ENCODE data around the gene ANKRD10. TPM values are rescaled to one million over a fixed set of nuclear protein-coding genes. Genes with fewer than 3 reads are reported as not detected.

The ANKRD10 gene
- total and polyA plus RNA-seq, 2 donors from 2014 or later = 64.9 to 159 TPM

DNA sequence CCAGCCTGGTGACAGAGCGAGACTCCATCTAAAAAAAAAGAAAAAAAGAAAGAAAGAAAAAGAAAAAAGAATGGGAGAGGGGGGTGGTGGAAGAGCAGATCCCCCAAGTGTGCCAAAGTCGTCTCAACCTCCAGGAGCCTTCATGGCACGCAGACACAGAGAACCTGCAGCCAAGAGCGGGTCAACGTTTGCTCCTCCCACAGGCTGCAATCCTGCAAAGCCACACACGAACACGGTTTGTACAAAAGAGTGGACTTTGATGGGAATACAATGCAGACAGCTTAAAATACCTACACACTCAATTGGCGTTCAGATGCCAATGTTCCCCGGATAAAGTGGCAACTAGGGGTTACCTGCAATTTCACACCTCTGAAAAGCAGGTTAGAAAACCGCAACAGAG is 29.4 kb downstream of the ANKRD10 start:
- peaks cover 0 to 15% (median 0%) of the 10 kb centered on the region in 3 donors for H3K4me1 ChIP-seq (ENCODE audit: control insufficient read depth in 2 of 3, insufficient read depth in 2 of 3, low read depth in 1 of 3, low read length in 3 of 3)
- no peaks in the 10 kb centered on the region for H3K36me3 ChIP-seq (ENCODE audit: control insufficient read depth in 2 of 3, insufficient read depth in 3 of 3, low read length in 3 of 3)
- FAIRE-seq (no peak), DNase-seq (no peak)
- H3K9me3 ChIP-seq (ENCODE audit: control insufficient read depth in 2 of 3, insufficient read depth in 1 of 3, low read length in 3 of 3) = no peaks in the 10 kb centered on the region
- TF ChIP-seq, protein P1, sequence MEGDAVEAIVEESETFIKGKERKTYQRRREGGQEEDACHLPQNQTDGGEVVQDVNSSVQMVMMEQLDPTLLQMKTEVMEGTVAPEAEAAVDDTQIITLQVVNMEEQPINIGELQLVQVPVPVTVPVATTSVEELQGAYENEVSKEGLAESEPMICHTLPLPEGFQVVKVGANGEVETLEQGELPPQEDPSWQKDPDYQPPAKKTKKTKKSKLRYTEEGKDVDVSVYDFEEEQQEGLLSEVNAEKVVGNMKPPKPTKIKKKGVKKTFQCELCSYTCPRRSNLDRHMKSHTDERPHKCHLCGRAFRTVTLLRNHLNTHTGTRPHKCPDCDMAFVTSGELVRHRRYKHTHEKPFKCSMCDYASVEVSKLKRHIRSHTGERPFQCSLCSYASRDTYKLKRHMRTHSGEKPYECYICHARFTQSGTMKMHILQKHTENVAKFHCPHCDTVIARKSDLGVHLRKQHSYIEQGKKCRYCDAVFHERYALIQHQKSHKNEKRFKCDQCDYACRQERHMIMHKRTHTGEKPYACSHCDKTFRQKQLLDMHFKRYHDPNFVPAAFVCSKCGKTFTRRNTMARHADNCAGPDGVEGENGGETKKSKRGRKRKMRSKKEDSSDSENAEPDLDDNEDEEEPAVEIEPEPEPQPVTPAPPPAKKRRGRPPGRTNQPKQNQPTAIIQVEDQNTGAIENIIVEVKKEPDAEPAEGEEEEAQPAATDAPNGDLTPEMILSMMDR (IDR thresholded peaks at IDR 0.05; ENCODE audit: borderline replicate concordance, extremely low read depth, insufficient read depth) = no peak
- H3K27me3 ChIP-seq (ENCODE audit: control insufficient read depth, insufficient read depth, low read length) = no peaks in the 10 kb centered on the region
- intact Hi-C loops (cut with DNase I) = no loop called here
- H3K27ac ChIP-seq (ENCODE audit: low read depth in 2 of 2, low read length in 2 of 2) = no peak overlapping the region
- H3K9ac ChIP-seq (ENCODE audit: low read length in 3 of 3) = no peak overlapping the region
- H3K4me3 ChIP-seq (ENCODE audit: low read length in 3 of 3) = no peak overlapping the region

DNA sequence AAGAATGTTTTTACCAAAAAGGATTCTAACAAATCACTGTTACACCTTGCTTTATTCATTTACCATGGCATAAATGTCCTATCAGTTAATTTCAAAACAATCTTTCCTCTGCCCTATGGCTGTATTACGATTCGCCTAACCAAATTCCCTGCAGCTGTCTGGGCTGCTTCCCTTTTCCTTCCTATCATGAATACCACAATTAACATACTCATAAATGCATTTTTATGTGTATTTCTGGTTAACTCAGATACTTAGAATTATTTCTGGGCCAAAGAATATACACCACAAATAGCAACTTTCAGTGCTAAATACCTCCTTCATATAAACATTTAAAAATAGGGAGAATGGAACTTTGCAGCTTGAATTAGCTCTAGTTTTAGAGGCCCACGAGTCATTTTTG is 30.4 kb downstream of the ANKRD10 start:
- DNase-seq (no peak), FAIRE-seq (no peak)
- Histone ChIP-seq H3K4me1 (ENCODE audit: control insufficient read depth in 2 of 3, insufficient read depth in 2 of 3, low read depth in 1 of 3, low read length in 3 of 3) (peaks cover 0 to 15% (median 0%) of the 10 kb centered on the region in 3 donors), H3K4me3 (ENCODE audit: low read length in 3 of 3) (no peak overlapping the region), H3K9me3 (ENCODE audit: control insufficient read depth in 2 of 3, insufficient read depth in 1 of 3, low read length in 3 of 3) (no peaks in the 10 kb centered on the region), H3K27ac (ENCODE audit: low read depth in 2 of 2, low read length in 2 of 2) (no peak overlapping the region), H3K9ac (ENCODE audit: low read length in 3 of 3) (no peak overlapping the region), H3K27me3 (ENCODE audit: control insufficient read depth, insufficient read depth, low read length) (no peaks in the 10 kb centered on the region), H3K36me3 (ENCODE audit: control insufficient read depth in 2 of 3, insufficient read depth in 3 of 3, low read length in 3 of 3) (peaks cover 0 to 2% (median 0%) of the 10 kb centered on the region in 3 donors)
- intact Hi-C loops (cut with DNase I) = no loop called here
- TF ChIP-seq, protein P1 (IDR thresholded peaks at IDR 0.05; ENCODE audit: borderline replicate concordance, extremely low read depth, insufficient read depth) = no peak

DNA sequence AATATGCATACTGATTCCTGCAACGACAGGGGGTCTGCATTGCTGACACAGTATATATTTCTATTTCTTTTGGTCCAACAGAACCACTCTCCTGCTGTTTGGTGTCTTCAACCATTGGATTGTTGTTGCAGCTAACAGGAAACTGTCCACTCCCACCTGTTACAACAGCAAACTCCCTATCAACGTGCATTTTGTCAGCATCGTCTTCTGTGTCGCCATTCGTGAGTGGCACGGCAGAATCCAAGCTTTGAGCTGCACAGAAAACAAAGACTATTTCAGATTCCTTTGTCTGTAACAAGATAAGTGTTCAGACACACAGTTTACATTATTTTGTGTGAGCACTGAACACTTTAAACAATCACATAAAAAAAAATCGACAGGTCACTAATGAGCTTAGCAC is 31.3 kb downstream of the ANKRD10 start:
- H3K9me3 ChIP-seq (ENCODE audit: control insufficient read depth in 2 of 3, insufficient read depth in 1 of 3, low read length in 3 of 3) = no peaks in the 10 kb centered on the region
- DNase-seq (peak in 1 of 5 donors; percentile 25), FAIRE-seq (no peak)
- intact Hi-C loops (cut with DNase I) = no loop called here
- H3K4me3 ChIP-seq (ENCODE audit: low read length in 3 of 3) = no peak overlapping the region
- no peaks in the 10 kb centered on the region for H3K27me3 ChIP-seq (ENCODE audit: control insufficient read depth, insufficient read depth, low read length)
- H3K9ac ChIP-seq (ENCODE audit: low read length in 3 of 3) = no peak overlapping the region
- no peak overlapping the region for H3K27ac ChIP-seq (ENCODE audit: low read depth in 2 of 2, low read length in 2 of 2)
- H3K36me3 ChIP-seq (ENCODE audit: control insufficient read depth in 2 of 3, insufficient read depth in 3 of 3, low read length in 3 of 3) = peaks cover 0 to 5% (median 0%) of the 10 kb centered on the region in 3 donors
- peaks cover 0 to 10% (median 0%) of the 10 kb centered on the region in 3 donors for H3K4me1 ChIP-seq (ENCODE audit: control insufficient read depth in 2 of 3, insufficient read depth in 2 of 3, low read depth in 1 of 3, low read length in 3 of 3)
- TF ChIP-seq, protein P1 (IDR thresholded peaks at IDR 0.05; ENCODE audit: borderline replicate concordance, extremely low read depth, insufficient read depth) = no peak

DNA sequence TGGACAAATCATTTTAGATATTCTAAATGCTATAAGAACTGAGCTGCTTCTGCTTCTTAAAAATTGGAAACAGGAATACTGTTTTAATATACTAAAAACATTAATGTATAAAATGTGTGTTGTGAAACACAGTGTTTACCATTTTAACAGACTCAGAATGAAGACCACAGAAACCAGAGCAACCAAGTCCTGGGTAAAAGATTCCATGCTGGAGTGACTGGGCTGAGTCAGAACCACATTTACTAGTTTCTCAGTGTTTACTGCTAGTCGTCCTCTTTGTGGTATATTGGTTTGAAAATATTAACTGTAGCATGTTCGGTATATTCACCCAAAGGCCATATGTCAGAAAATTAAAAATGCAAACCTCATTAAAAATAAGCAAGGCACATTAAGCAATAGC is 31.9 kb downstream of the ANKRD10 start:
- Histone ChIP-seq H3K9ac (ENCODE audit: low read length in 3 of 3) (no peak overlapping the region), H3K36me3 (ENCODE audit: control insufficient read depth in 2 of 3, insufficient read depth in 3 of 3, low read length in 3 of 3) (peaks cover 0 to 5% (median 0%) of the 10 kb centered on the region in 3 donors), H3K4me1 (ENCODE audit: control insufficient read depth in 2 of 3, insufficient read depth in 2 of 3, low read depth in 1 of 3, low read length in 3 of 3) (peaks cover 0 to 5% (median 0%) of the 10 kb centered on the region in 3 donors), H3K27me3 (ENCODE audit: control insufficient read depth, insufficient read depth, low read length) (no peaks in the 10 kb centered on the region), H3K27ac (ENCODE audit: low read depth in 2 of 2, low read length in 2 of 2) (no peak overlapping the region), H3K4me3 (ENCODE audit: low read length in 3 of 3) (no peak overlapping the region), H3K9me3 (ENCODE audit: control insufficient read depth in 2 of 3, insufficient read depth in 1 of 3, low read length in 3 of 3) (no peaks in the 10 kb centered on the region)
- no peak for FAIRE-seq
- TF ChIP-seq, protein P1 (IDR thresholded peaks at IDR 0.05; ENCODE audit: borderline replicate concordance, extremely low read depth, insufficient read depth) = no peak
- DNase-seq = no peak
- intact Hi-C loops (cut with DNase I) = no loop called here
